Fibroblast of mammary gland (primary cell): ENCODE data around the gene HLA-DMB.

ENCODE experiments used
- DNase-seq: peaks from one replicate; pipeline ENCODE4 v3.0.0-alpha.2; 2010; ENCODE audit warnings: low read depth
- H3K4me3 ChIP-seq: 2 replicates; pipeline ENCODE4 v1.5.1; 2011; ENCODE audit warnings: low read depth, mild to moderate bottlenecking, low read length, moderate library complexity; ENCODE audit not compliant: control insufficient read depth
- CTCF ChIP-seq: conservative IDR thresholded peaks from 2 replicates; pipeline ENCODE4 v1.5.1; 2011; ENCODE audit warnings: low read depth, low read length, inconsistent platforms; ENCODE audit not compliant: control insufficient read depth, insufficient read depth

Gene HLA-DMB

GRCh38 chr6:32890831-32891230, 50.0 kb downstream of the HLA-DMB start:
- DNase-seq, result no peak
- TF ChIP-seq CTCF, result no peak
- no peak overlapping the region for H3K4me3 ChIP-seq

GRCh38 chr6:32889533-32889932, 51.3 kb downstream of the HLA-DMB start:
- no peak for DNase-seq
- H3K4me3 ChIP-seq, result no peak overlapping the region
- no peak for TF ChIP-seq CTCF

GRCh38 chr6:32888576-32888975, 52.3 kb downstream of the HLA-DMB start:
- H3K4me3 ChIP-seq, result no peak overlapping the region
- TF ChIP-seq CTCF, result no peak
- DNase-seq, result no peak

- no peak for DNase-seq
- TF ChIP-seq CTCF, result no peak
- no peak overlapping the region for H3K4me3 ChIP-seq
Measured at GRCh38 chr6:32887616-32888015, 53.2 kb downstream of the HLA-DMB start.

GRCh38 chr6:32886681-32887383, 54.0 kb downstream of the HLA-DMB start:
- no peak overlapping the region for H3K4me3 ChIP-seq
- no peak for TF ChIP-seq CTCF
- peak; percentile 90 for DNase-seq

- peak; percentile 84 for DNase-seq
- peak; percentile 59 for TF ChIP-seq CTCF
- H3K4me3 ChIP-seq, result no peak overlapping the region
Measured at GRCh38 chr6:32885698-32886286, 55.0 kb downstream of the HLA-DMB start.
